Spleen (tissue), 7 donors: ENCODE measurements around the gene EVI2B.

Source experiments
- CTCF ChIP-seq, 11 experiments: fragments of 200-600 bp in 7 of 11; fragments of 450-650 bp in 4 of 11; sonication (generic) in 4 of 11; IDR thresholded peaks in 8 of 11; conservative IDR thresholded peaks in 3 of 11; 1 replicate in 7 of 11; 2 replicates in 4 of 11; pipeline versions ENCODE4 v1.4.0 to v1.8.0; 2016 to 2021; ENCODE audit warnings: antibody characterized with exemption in 11 of 11, inconsistent platforms in 4 of 11, mild to moderate bottlenecking in 1 of 11
- POLR2A ChIP-seq, 3 donors: fragments of 450-650 bp; IDR thresholded peaks; one replicate each; pipeline ENCODE4 v1.5.1; 2017; ENCODE audit warnings: antibody characterized with exemption in 3 of 3, mild to moderate bottlenecking in 1 of 3
- donor health status: DM: no; HTN: no; CAD: no; lungs with moderate emphysema.
- donor health status: DM: no; HTN: no; CAD: no.
- donor health status: DM: no; HTN: no; CAD: no.

GRCh38 chr17:31339906-31340661 is 26.2 kb upstream of the EVI2B start:
- TF ChIP-seq CTCF (IDR thresholded peaks at IDR 0.05 in 8 of 11, conservative IDR thresholded peaks at IDR 0.05 in 3 of 11) (no peak), POLR2A (IDR thresholded peaks at IDR 0.05) (no peak)
